Neural crest cell (in vitro differentiated cells): ENCODE results near the gene NAV2. TPM values are rescaled to one million over a fixed set of nuclear protein-coding genes. Genes with fewer than 3 reads are reported as not detected.

Source experiments
- DNase-seq: peaks from one replicate; pipeline ENCODE4 v3.0.0; 2021; ENCODE audit warnings: low read depth, mixed read lengths, low spot score
- H3K27ac Mint-ChIP-seq: one replicate; pipeline ENCODE4 v1.8.0; 2021; ENCODE audit warnings: mild to moderate bottlenecking, mixed read lengths; ENCODE audit not compliant: unreplicated experiment
- H3K27me3 Mint-ChIP-seq: 2 replicates; pipeline ENCODE4 v1.8.0; 2021; ENCODE audit warnings: low read depth, mild to moderate bottlenecking, mixed read lengths
- H3K36me3 Mint-ChIP-seq: 2 replicates; pipeline ENCODE4 v1.8.0; 2021; ENCODE audit warnings: low read depth, mild to moderate bottlenecking, mixed read lengths
- H3K4me1 Mint-ChIP-seq: 2 replicates; pipeline ENCODE4 v1.8.0; 2021; ENCODE audit warnings: mixed read lengths
- H3K4me3 Mint-ChIP-seq: one replicate; pipeline ENCODE4 v1.8.0; 2021; ENCODE audit warnings: mild to moderate bottlenecking, mixed read lengths
- H3K9me3 Mint-ChIP-seq: 2 replicates; pipeline ENCODE4 v1.8.0; 2021; ENCODE audit warnings: mixed read lengths
- total RNA-seq: library from RNA; stranded (reverse); gene quantifications from 2 replicates; pipeline ENCODE4 v1.2.1, GENCODE V29; 2021
- TF ChIP-seq, protein P1 (sequence below): fragments of 200-600 bp; sonication (generic); conservative IDR thresholded peaks from 2 replicates; pipeline ENCODE4 v1.5.0; 2021; ENCODE audit warnings: antibody characterized with exemption, mild to moderate bottlenecking

Gene NAV2
- total RNA-seq, 1 donor from 2014 or later, result 14.1 TPM

GRCh38 chr11:19719960-19720359, 7.3 kb downstream of the NAV2 start:
- no peak for DNase-seq
- Mint-ChIP-seq H3K36me3 (no peaks in the 10 kb centered on the region), H3K9me3 (no peaks in the 10 kb centered on the region), H3K4me3 (no peak overlapping the region), H3K27me3 (peaks cover 26% of the 10 kb centered on the region), H3K4me1 (peaks cover 18% of the 10 kb centered on the region), H3K27ac (no peak overlapping the region)
- TF ChIP-seq, protein P1, sequence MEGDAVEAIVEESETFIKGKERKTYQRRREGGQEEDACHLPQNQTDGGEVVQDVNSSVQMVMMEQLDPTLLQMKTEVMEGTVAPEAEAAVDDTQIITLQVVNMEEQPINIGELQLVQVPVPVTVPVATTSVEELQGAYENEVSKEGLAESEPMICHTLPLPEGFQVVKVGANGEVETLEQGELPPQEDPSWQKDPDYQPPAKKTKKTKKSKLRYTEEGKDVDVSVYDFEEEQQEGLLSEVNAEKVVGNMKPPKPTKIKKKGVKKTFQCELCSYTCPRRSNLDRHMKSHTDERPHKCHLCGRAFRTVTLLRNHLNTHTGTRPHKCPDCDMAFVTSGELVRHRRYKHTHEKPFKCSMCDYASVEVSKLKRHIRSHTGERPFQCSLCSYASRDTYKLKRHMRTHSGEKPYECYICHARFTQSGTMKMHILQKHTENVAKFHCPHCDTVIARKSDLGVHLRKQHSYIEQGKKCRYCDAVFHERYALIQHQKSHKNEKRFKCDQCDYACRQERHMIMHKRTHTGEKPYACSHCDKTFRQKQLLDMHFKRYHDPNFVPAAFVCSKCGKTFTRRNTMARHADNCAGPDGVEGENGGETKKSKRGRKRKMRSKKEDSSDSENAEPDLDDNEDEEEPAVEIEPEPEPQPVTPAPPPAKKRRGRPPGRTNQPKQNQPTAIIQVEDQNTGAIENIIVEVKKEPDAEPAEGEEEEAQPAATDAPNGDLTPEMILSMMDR, result no peak

DNA sequence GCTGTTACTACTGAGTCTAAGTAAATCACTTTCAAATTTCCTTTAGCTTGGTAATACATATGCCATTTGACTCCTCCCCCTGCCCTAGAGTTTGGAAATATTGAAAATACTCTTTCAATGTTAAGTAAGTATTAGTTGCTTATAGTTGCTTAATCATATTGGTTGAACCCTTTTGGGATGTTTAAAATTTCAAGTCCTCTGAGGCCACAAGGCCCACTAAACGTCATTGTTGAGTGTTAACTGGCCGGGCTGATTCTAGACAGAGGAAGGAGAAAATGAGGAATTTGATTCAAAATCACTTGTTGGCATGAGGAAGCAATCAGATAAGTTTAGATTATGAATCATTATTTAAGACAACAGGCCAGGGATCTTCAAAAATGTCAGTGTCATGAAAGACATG, 8.5 kb downstream of the NAV2 start:
- Mint-ChIP-seq H3K4me1 (peaks cover 14% of the 10 kb centered on the region), H3K9me3 (no peaks in the 10 kb centered on the region), H3K27ac (no peak overlapping the region), H3K36me3 (no peaks in the 10 kb centered on the region), H3K4me3 (no peak overlapping the region), H3K27me3 (peaks cover 14% of the 10 kb centered on the region)
- TF ChIP-seq, protein P1, result no peak
- no peak for DNase-seq

DNA sequence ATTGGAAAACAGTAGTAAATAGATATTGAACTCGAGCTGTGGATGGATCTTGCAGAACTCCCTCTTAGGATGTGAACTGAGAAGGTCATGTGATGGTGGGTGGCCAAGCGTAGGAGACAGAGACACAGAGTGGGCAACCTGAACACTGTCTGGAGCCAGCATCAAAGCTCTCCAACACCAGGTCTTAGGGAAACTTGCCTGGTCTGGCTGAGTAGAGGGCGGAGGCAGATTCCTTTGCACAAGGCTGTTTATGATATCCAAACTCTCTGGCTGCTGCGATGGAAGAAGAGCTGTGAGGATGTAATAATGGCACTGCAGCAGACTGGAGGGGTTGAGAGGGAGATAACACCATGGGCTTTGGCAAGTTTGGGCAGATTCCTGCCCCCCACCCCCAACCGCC, 10.1 kb downstream of the NAV2 start:
- TF ChIP-seq, protein P1, result no peak
- no peak for DNase-seq
- Mint-ChIP-seq H3K4me3 (no peak overlapping the region), H3K36me3 (no peaks in the 10 kb centered on the region), H3K27ac (peak overlapping the region; percentile 5), H3K4me1 (peaks cover 14% of the 10 kb centered on the region), H3K27me3 (peaks cover 4% of the 10 kb centered on the region), H3K9me3 (no peaks in the 10 kb centered on the region)

DNA sequence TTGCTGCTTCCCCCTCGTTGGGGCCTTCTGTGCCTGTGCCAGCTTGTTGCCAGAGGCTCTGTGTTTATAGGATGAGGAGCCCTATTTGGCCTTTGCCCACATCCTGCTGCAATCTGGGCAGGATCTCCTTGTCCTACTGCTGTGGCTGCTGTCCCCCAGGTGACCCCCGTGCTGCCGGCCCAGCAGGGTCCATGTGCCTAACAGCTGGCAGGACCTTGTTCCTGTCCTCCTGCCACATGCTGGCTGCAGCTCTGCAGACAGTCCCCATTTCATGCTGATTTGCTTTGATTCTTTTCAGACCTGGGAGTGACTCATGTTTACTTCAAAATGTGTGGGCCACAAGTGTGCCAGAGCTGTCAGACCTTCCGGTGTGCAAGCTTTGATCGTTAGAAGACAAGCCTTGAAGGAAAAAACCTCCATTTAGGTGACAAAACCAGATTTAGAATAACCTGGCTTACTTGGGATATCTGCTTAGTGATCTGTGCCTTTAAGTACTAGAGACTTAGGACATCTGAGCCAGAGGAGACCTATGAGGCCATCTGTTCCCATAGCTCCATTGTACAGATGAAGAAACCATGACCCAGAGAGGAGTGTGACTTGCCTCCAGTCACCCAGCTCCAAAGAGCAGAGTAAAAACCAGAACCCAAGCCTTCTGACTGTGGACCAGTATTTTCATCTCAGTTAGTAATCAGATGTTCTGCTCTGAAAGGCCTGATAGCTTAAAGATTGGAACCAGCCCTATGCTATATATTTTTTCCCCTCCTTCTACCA, 11.1 kb downstream of the NAV2 start:
- no peak overlapping the region for H3K4me3 Mint-ChIP-seq
- no peak overlapping the region for H3K27ac Mint-ChIP-seq
- H3K27me3 Mint-ChIP-seq, result no peaks in the 10 kb centered on the region
- no peak for DNase-seq
- TF ChIP-seq, protein P1, result no peak
- H3K36me3 Mint-ChIP-seq, result no peaks in the 10 kb centered on the region
- H3K9me3 Mint-ChIP-seq, result no peaks in the 10 kb centered on the region
- H3K4me1 Mint-ChIP-seq, result peaks cover 7% of the 10 kb centered on the region

- Mint-ChIP-seq H3K27me3 (no peaks in the 10 kb centered on the region), H3K9me3 (no peaks in the 10 kb centered on the region), H3K4me1 (peaks cover 14% of the 10 kb centered on the region), H3K36me3 (no peaks in the 10 kb centered on the region), H3K4me3 (no peak overlapping the region), H3K27ac (no peak overlapping the region)
- TF ChIP-seq, protein P1, result no peak
- no peak for DNase-seq
These were observed 12.1 kb downstream of the NAV2 start for GRCh38 chr11:19724765-19725164.
